ENCODE results near the gene GTPBP2. TPM values are rescaled to one million over a fixed set of nuclear protein-coding genes. Genes with fewer than 3 reads are reported as not detected.

Gene GTPBP2
- total RNA-seq, 1 experiment from 2014 or later: 70.8 TPM

- peaks cover 42% of the 10 kb centered on the region for H3K79me2 ChIP-seq (ENCODE audit: low read depth)
- no peaks in the 10 kb centered on the region for H3K27me3 ChIP-seq (ENCODE audit: insufficient read depth, low read depth)
- peaks cover 15% of the 10 kb centered on the region; the same call in 1 of the 2 replicates for H3K36me3 ChIP-seq (ENCODE audit: low read depth)
- H3K4me3 ChIP-seq: no peak overlapping the region
- peaks cover 2% of the 10 kb centered on the region for H3F3A ChIP-seq (ENCODE audit: insufficient read depth, low read depth)
- H3K4me1 ChIP-seq (replicated peaks; ENCODE audit: insufficient read depth): peaks cover 13% of the 10 kb centered on the region
- no TSS peak for BruUV-seq (replicated peaks)
- ChIA-PET CTCF (interaction anchor here (0.6 kb wide), 1 partner anchor 40 kb away, joined by 4 read pairs; no protein-coding TSS in a partner anchor), POLR2A (ENCODE audit: unreplicated experiment) (interaction anchor here (0.6 kb wide), 1 partner anchor 22 kb away, joined by 4 read pairs; no protein-coding TSS in a partner anchor)
- intact Hi-C loops (cut with micrococcal nuclease; ENCODE audit: unreplicated experiment): no loop called here
- H4K20me1 ChIP-seq (ENCODE audit: insufficient read depth): peaks cover 18% of the 10 kb centered on the region; the same call in 1 of the 2 replicates
- H3K9me2 ChIP-seq (ENCODE audit: insufficient read depth): no peaks in the 10 kb centered on the region
- H2AFZ ChIP-seq: no peak overlapping the region
- H3K4me2 ChIP-seq: no peak overlapping the region
- no peaks in the 10 kb centered on the region for H3K9me3 ChIP-seq (ENCODE audit: insufficient read depth, low read depth)
- DNase-seq: no peak
- TF ChIP-seq CTCF (conservative IDR thresholded peaks at IDR 0.05): no peak
- no peak for TF ChIP-seq EZH2 (IDR thresholded peaks at IDR 0.05; ENCODE audit: low read depth)
- no peak overlapping the region for H3K27ac ChIP-seq
Measured at GRCh38 chr6:43639984-43640800, 11.1 kb upstream of the GTPBP2 start.

- BruUV-seq (replicated peaks): TSS peak; percentile 47
- Histone ChIP-seq H2AFZ (peak overlapping the region; percentile 87), H3K9me3 (ENCODE audit: insufficient read depth, low read depth) (no peaks in the 10 kb centered on the region), H3F3A (ENCODE audit: insufficient read depth, low read depth) (peaks cover 7% of the 10 kb centered on the region), H3K27ac (0 out of 2 replicates have a peak overlapping the region, but pooled peaks have one; percentile 6), H3K36me3 (ENCODE audit: low read depth) (peaks cover 15% of the 10 kb centered on the region; the same call in 1 of the 2 replicates), H3K9me2 (ENCODE audit: insufficient read depth) (no peaks in the 10 kb centered on the region), H4K20me1 (ENCODE audit: insufficient read depth) (peaks cover 15% of the 10 kb centered on the region; the same call in 1 of the 2 replicates), H3K79me2 (ENCODE audit: low read depth) (peaks cover 42% of the 10 kb centered on the region), H3K27me3 (ENCODE audit: insufficient read depth, low read depth) (no peaks in the 10 kb centered on the region), H3K4me1 (replicated peaks; ENCODE audit: insufficient read depth) (peaks cover 18% of the 10 kb centered on the region), H3K4me2 (peak overlapping the region; percentile 86), H3K4me3 (peak overlapping the region; percentile 73)
- no peak for DNase-seq
- ChIA-PET POLR2A (ENCODE audit: unreplicated experiment) (no interaction called here), CTCF (no interaction called here)
- TF ChIP-seq EZH2 (IDR thresholded peaks at IDR 0.05; ENCODE audit: low read depth): no peak
- no peak for TF ChIP-seq CTCF (conservative IDR thresholded peaks at IDR 0.05)
- intact Hi-C loops (cut with micrococcal nuclease; ENCODE audit: unreplicated experiment): no loop called here
Measured at GRCh38 chr6:43636308-43636659, 7.2 kb upstream of the GTPBP2 start.

GRCh38 chr6:43635387-43636307 lies 6.6 kb upstream of the GTPBP2 start, which contains the start of gene MAD2L1BP:
Gene MAD2L1BP (plus strand): TSS chr6:43635840. CDS start chr6:43635876, 36 bp downstream.
- POLR2A ChIA-PET (ENCODE audit: unreplicated experiment): interaction anchor here (0.6 to 0.7 kb wide), 2 partner anchors 19 to 29 kb away, joined by 3 to 4 read pairs; no protein-coding TSS in a partner anchor
- peaks cover 42% of the 10 kb centered on the region for H3K79me2 ChIP-seq (ENCODE audit: low read depth)
- DNase-seq: peak; percentile 51 to 58

More at GRCh38 chr6:43635387-43636307, 6.6 kb upstream of the GTPBP2 start, which contains the start of gene MAD2L1BP:
- Histone ChIP-seq H3K4me1 (replicated peaks; ENCODE audit: insufficient read depth) (peaks cover 24% of the 10 kb centered on the region), H3K36me3 (ENCODE audit: low read depth) (peaks cover 15% of the 10 kb centered on the region; the same call in 1 of the 2 replicates), H3K4me3 (peak within 1 kb of the TSS; percentile 73), H3K27ac (0 out of 2 replicates have a peak within 1 kb of the TSS, but pooled peaks have one; percentile 6), H3K9me2 (ENCODE audit: insufficient read depth) (no peaks in the 10 kb centered on the region), H3K4me2 (peak within 1 kb of the TSS; percentile 86), H2AFZ (peak within 1 kb of the TSS; percentile 87), H4K20me1 (ENCODE audit: insufficient read depth) (0 out of 2 replicates have a peak, but pooled peaks cover 10% of the 10 kb centered on the region), H3K27me3 (ENCODE audit: insufficient read depth, low read depth) (no peaks in the 10 kb centered on the region), H3F3A (ENCODE audit: insufficient read depth, low read depth) (peaks cover 13% of the 10 kb centered on the region), H3K9me3 (ENCODE audit: insufficient read depth, low read depth) (no peaks in the 10 kb centered on the region)
- CTCF ChIA-PET: no interaction called here
- TF ChIP-seq EZH2 (IDR thresholded peaks at IDR 0.05; ENCODE audit: low read depth) (no peak), CTCF (conservative IDR thresholded peaks at IDR 0.05) (no peak)
- BruUV-seq (replicated peaks): no TSS peak
- intact Hi-C loops (cut with micrococcal nuclease; ENCODE audit: unreplicated experiment): no loop called here

Measured in PC-9 (cell line).